Sigmoid colon (tissue), 4 donors: ENCODE measurements around the gene QDPR.

Source experiments
- POLR2AphosphoS5 ChIP-seq, 4 donors: sonication (generic); formaldehyde crosslinking; IDR thresholded peaks; one replicate each; pipeline ENCODE4 v1.6.1; 2017; ENCODE audit warnings: antibody characterized with exemption in 4 of 4
- TF ChIP-seq, protein P1 (sequence below), 4 experiments: fragments of 450-650 bp in 3 of 4; fragments of 200-600 bp in 1 of 4; IDR thresholded peaks; one replicate each; pipeline ENCODE4 v1.5.1; 2016 to 2019; ENCODE audit warnings: antibody characterized with exemption in 4 of 4, mild to moderate bottlenecking in 3 of 4, moderate library complexity in 2 of 4

DNA sequence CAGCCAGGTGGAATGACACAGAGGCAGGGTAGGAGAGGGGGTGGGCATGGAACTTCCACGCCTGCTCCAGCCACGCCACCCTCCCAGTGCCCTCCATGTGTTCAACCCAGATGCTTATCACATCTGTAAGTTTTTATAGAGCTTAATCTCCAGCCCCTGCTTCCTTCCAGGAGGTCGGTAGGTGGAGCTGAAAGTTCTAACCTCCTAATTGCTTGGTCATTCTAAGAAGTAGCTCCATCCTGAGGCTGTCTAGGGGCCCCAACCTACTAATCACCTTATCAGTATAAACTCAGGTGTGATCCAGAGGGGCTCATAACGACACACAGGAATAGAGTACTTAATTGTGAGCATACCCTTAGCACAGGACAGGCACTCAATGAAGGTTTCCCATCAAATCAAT, 18.3 kb downstream of the QDPR start:
- TF ChIP-seq, protein P1, sequence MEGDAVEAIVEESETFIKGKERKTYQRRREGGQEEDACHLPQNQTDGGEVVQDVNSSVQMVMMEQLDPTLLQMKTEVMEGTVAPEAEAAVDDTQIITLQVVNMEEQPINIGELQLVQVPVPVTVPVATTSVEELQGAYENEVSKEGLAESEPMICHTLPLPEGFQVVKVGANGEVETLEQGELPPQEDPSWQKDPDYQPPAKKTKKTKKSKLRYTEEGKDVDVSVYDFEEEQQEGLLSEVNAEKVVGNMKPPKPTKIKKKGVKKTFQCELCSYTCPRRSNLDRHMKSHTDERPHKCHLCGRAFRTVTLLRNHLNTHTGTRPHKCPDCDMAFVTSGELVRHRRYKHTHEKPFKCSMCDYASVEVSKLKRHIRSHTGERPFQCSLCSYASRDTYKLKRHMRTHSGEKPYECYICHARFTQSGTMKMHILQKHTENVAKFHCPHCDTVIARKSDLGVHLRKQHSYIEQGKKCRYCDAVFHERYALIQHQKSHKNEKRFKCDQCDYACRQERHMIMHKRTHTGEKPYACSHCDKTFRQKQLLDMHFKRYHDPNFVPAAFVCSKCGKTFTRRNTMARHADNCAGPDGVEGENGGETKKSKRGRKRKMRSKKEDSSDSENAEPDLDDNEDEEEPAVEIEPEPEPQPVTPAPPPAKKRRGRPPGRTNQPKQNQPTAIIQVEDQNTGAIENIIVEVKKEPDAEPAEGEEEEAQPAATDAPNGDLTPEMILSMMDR (IDR thresholded peaks at IDR 0.05): no peak
- no peak for TF ChIP-seq POLR2AphosphoS5 (IDR thresholded peaks at IDR 0.05)
